CD14-positive monocyte (primary cell): ENCODE data around the gene CNTNAP2. TPM values are rescaled to one million over a fixed set of nuclear protein-coding genes. Genes with fewer than 3 reads are reported as not detected.

Experiments
- DNase-seq, 3 donors: peaks; one replicate each; pipeline ENCODE4 v3.0.0-alpha.2; 2011 to 2022
- H2AFZ ChIP-seq: 2 replicates; pipeline ENCODE4 v1.6.0; 2012; ENCODE audit warnings: mild to moderate bottlenecking, low read depth, low read length, inconsistent platforms; ENCODE audit not compliant: insufficient read depth, poor library complexity, severe bottlenecking
- H3K27ac ChIP-seq, 2 donors: 1 replicate in 1 of 2; 2 replicates in 1 of 2; pipeline ENCODE4 v1.5.1; 2012 to 2013; ENCODE audit warnings: low read length in 2 of 2, control low read depth in 1 of 2, inconsistent platforms in 1 of 2, low read depth in 1 of 2, mild to moderate bottlenecking in 1 of 2
- H3K27me3 ChIP-seq, 2 donors: one replicate each; pipeline versions ENCODE4 v1.6.0 to v1.6.1; 2011 to 2013; ENCODE audit warnings: low read length in 2 of 2; ENCODE audit not compliant: control insufficient read depth in 2 of 2, insufficient read depth in 2 of 2
- H3K36me3 ChIP-seq, 2 donors: replicated peaks in 1 of 2; 1 replicate in 1 of 2; 2 replicates in 1 of 2; pipeline versions ENCODE4 v1.5.1 to v1.6.1; 2012 to 2013; ENCODE audit warnings: low read length in 2 of 2, control low read depth in 1 of 2, inconsistent platforms in 1 of 2, mild to moderate bottlenecking in 1 of 2; ENCODE audit not compliant: insufficient read depth in 2 of 2, control insufficient read depth in 1 of 2
- H3K4me1 ChIP-seq, 2 donors: 1 replicate in 1 of 2; 2 replicates in 1 of 2; pipeline versions ENCODE4 v1.5.1 to v1.6.1; 2012 to 2013; ENCODE audit warnings: low read length in 2 of 2, control low read depth in 1 of 2, inconsistent platforms in 1 of 2, mild to moderate bottlenecking in 1 of 2, moderate library complexity in 1 of 2; ENCODE audit not compliant: insufficient read depth in 2 of 2, control insufficient read depth in 1 of 2
- H3K4me2 ChIP-seq: replicated peaks from 2 replicates; pipeline ENCODE3; 2012; ENCODE audit warnings: low read length, moderate library complexity, mild to moderate bottlenecking; ENCODE audit not compliant: poor library complexity, severe bottlenecking; ENCODE audit errors: extremely low read depth
- H3K4me3 ChIP-seq, 3 experiments: fragments of 200-600 bp in 1 of 3; sonication (generic) in 1 of 3; replicated peaks in 1 of 3; 1 replicate in 2 of 3; 2 replicates in 1 of 3; pipeline ENCODE4 v1.5.1; 2011 to 2013; ENCODE audit warnings: low read length in 3 of 3, mild to moderate bottlenecking in 3 of 3, control low read depth in 2 of 3, low read depth in 2 of 3, inconsistent platforms in 1 of 3, moderate library complexity in 1 of 3
- H3K79me2 ChIP-seq: 2 replicates; pipeline ENCODE4 v1.6.0; 2012; ENCODE audit warnings: mild to moderate bottlenecking, control low read depth, inconsistent platforms, low read length, moderate library complexity; ENCODE audit not compliant: insufficient read depth
- H3K9ac ChIP-seq: 2 replicates; pipeline ENCODE4 v1.6.0; 2017; ENCODE audit warnings: low read length, mild to moderate bottlenecking; ENCODE audit not compliant: insufficient read depth, poor library complexity, severe bottlenecking
- H3K9me3 ChIP-seq, 2 donors: replicated peaks in 1 of 2; 1 replicate in 1 of 2; 2 replicates in 1 of 2; pipeline versions ENCODE4 v1.5.1 to v1.6.1; 2012 to 2013; ENCODE audit warnings: low read length in 2 of 2, control low read depth in 1 of 2; ENCODE audit not compliant: control insufficient read depth in 1 of 2, insufficient read depth in 1 of 2
- H4K20me1 ChIP-seq: 2 replicates; pipeline ENCODE4 v1.6.0; 2012; ENCODE audit warnings: mild to moderate bottlenecking, low read length, control low read depth, moderate library complexity; ENCODE audit not compliant: insufficient read depth
- H3K27ac Mint-ChIP-seq, 7 donors: one replicate each; pipeline ENCODE4 v1.8.0; 2020; ENCODE audit warnings: mild to moderate bottlenecking in 7 of 7, mixed read lengths in 7 of 7, moderate library complexity in 6 of 7, inconsistent platforms in 2 of 7
- H3K27me3 Mint-ChIP-seq, 3 donors: one replicate each; pipeline ENCODE4 v1.8.0; 2021 to 2022; ENCODE audit warnings: low read depth in 3 of 3, mild to moderate bottlenecking in 3 of 3, mixed read lengths in 3 of 3, moderate library complexity in 3 of 3, inconsistent platforms in 1 of 3
- H3K36me3 Mint-ChIP-seq, 2 donors: one replicate each; pipeline ENCODE4 v1.8.0; 2020; ENCODE audit warnings: mixed read lengths in 2 of 2, inconsistent platforms in 1 of 2, mild to moderate bottlenecking in 1 of 2
- H3K4me1 Mint-ChIP-seq: one replicate; pipeline ENCODE4 v1.8.0; 2020; ENCODE audit warnings: mild to moderate bottlenecking, mixed read lengths
- H3K4me3 Mint-ChIP-seq, 2 donors: one replicate each; pipeline ENCODE4 v1.8.0; 2020; ENCODE audit warnings: mild to moderate bottlenecking in 2 of 2, mixed read lengths in 2 of 2, moderate library complexity in 1 of 2
- H3K9me3 Mint-ChIP-seq, 7 donors: one replicate each; pipeline ENCODE4 v1.8.0; 2020 to 2022; ENCODE audit warnings: mixed read lengths in 7 of 7, mild to moderate bottlenecking in 6 of 7, moderate library complexity in 6 of 7, inconsistent platforms in 2 of 7
- CTCF ChIP-seq: fragments of 200-600 bp; IDR thresholded peaks from one replicate; pipeline ENCODE4 v1.8.0; 2022; ENCODE audit warnings: antibody characterized with exemption, mild to moderate bottlenecking
- WGBS: methylation state at CpG from one replicate; pipeline ENCODE4 v1.1.5; 2013; ENCODE audit warnings: missing lambda C conversion rate; ENCODE audit not compliant: insufficient coverage; 5-methylcytosine and 5-hydroxymethylcytosine counted together
- intact Hi-C, 2 donors: fragments of 100-400 bp; cut with micrococcal nuclease; formaldehyde crosslinking; loops; one replicate each; pipeline versions ENCODE4 v1.15.0 to v1.15.1; 2023
- polyA plus RNA-seq, 3 donors: library from polyadenylated mRNA; depleted of rRNA in 1 of 3; unstranded in 2 of 3; stranded (reverse) in 1 of 3; fragments of 300-500 nt in 2 of 3; fragments of >200 nt in 1 of 3; fragmentation: Illumina TruSeq in 2 of 3; gene quantifications; 1 replicate in 2 of 3; 2 replicates in 1 of 3; pipeline ENCODE4 v1.2.3, GENCODE V29; 2012 to 2021

The CNTNAP2 gene
- polyA plus RNA-seq, 3 donors: 0.01 TPM; not detected in 2

- intact Hi-C loops: no loop called here
- H3K4me1 Mint-ChIP-seq: no peaks in the 10 kb centered on the region
- no peak overlapping the region for H3K4me3 ChIP-seq
- no peaks in the 10 kb centered on the region for H3K36me3 Mint-ChIP-seq
- peaks cover 5 to 19% (median 9%) of the 10 kb centered on the region in 3 donors for H3K27me3 Mint-ChIP-seq
- peaks cover 13 to 18% of the 10 kb centered on the region in 2 donors for H3K9me3 ChIP-seq
- WGBS: no CpG with 5 or more reads among the region's 8 CpGs
- H4K20me1 ChIP-seq: no peaks in the 10 kb centered on the region
- H3K27me3 ChIP-seq: peaks cover 7% of the 10 kb centered on the region in 2 donors
- H3K27ac ChIP-seq: no peak overlapping the region
- TF ChIP-seq CTCF: no peak
- no peaks in the 10 kb centered on the region for H3K79me2 ChIP-seq
- no peak for DNase-seq
- H3K4me2 ChIP-seq: no peak overlapping the region
- no peak overlapping the region for H3K27ac Mint-ChIP-seq
- no peak overlapping the region for H3K4me3 Mint-ChIP-seq
- H3K9me3 Mint-ChIP-seq: peaks cover 13 to 23% (median 17%) of the 10 kb centered on the region in 7 donors
- H3K9ac ChIP-seq: no peak overlapping the region
- H2AFZ ChIP-seq: no peak overlapping the region
- H3K4me1 ChIP-seq: no peaks in the 10 kb centered on the region
- H3K36me3 ChIP-seq: no peaks in the 10 kb centered on the region
These were observed 2215.9 kb downstream of the CNTNAP2 start for GRCh38 chr7:148332191-148333186.

GRCh38 chr7:148334441-148334956 is 2217.9 kb downstream of the CNTNAP2 start:
- peaks cover 14 to 24% (median 18%) of the 10 kb centered on the region in 7 donors for H3K9me3 Mint-ChIP-seq
- Histone ChIP-seq H3K27me3 (peaks cover 26 to 27% of the 10 kb centered on the region in 2 donors), H2AFZ (no peak overlapping the region), H3K4me2 (no peak overlapping the region), H3K9me3 (peaks cover 18 to 26% of the 10 kb centered on the region in 2 donors), H3K27ac (no peak overlapping the region), H3K79me2 (no peaks in the 10 kb centered on the region), H3K36me3 (no peaks in the 10 kb centered on the region), H3K4me1 (no peaks in the 10 kb centered on the region), H4K20me1 (no peaks in the 10 kb centered on the region), H3K9ac (no peak overlapping the region), H3K4me3 (no peak overlapping the region)
- no peak for TF ChIP-seq CTCF
- H3K27ac Mint-ChIP-seq: no peak overlapping the region
- H3K4me3 Mint-ChIP-seq: no peak overlapping the region
- intact Hi-C loops: no loop called here
- no peak for DNase-seq
- no peaks in the 10 kb centered on the region for H3K36me3 Mint-ChIP-seq
- H3K4me1 Mint-ChIP-seq: peaks cover 2% of the 10 kb centered on the region
- peaks cover 25 to 38% (median 26%) of the 10 kb centered on the region in 3 donors for H3K27me3 Mint-ChIP-seq
- 100% methylated on average over 1 of the region's 1 CpG for WGBS
